Activated CD4-positive, alpha-beta T cell treated with anti-CD3 and anti-CD28 coated beads, Interleukin-2, amount 10 ng/mL, durations not matched to agents 7 days and 5 days (primary cell): ENCODE measurements around the gene MCRS1. TPM values are rescaled to one million over a fixed set of nuclear protein-coding genes. Genes with fewer than 3 reads are reported as not detected.
"Not testable (repeated sequence)": the region's sequence is repeated elsewhere in the genome, so short reads cannot be mapped to it uniquely, and the experiment has no call there.

ENCODE experiments used
- CTCF ChIA-PET: fragments of 350-600 bp; sonication (Branson Sonifier 250); formaldehyde crosslinking; loops from one replicate; lab custom pipeline; 2021; ENCODE audit warnings: antibody characterized with exemption; lab: Charles Lee
- POLR2A ChIA-PET: fragments of 350-600 bp; sonication (Branson Sonifier 250); formaldehyde crosslinking; loops from one replicate; lab custom pipeline; 2021; ENCODE audit warnings: antibody characterized with exemption; lab: Charles Lee
- DNase-seq: peaks from one replicate; pipeline ENCODE4 v3.0.0-alpha.2; 2020
- H3K27ac Mint-ChIP-seq: one replicate; pipeline ENCODE4 v1.8.0; 2021; ENCODE audit warnings: mild to moderate bottlenecking, moderate library complexity, mixed read lengths
- H3K27me3 Mint-ChIP-seq: one replicate; pipeline ENCODE4 v1.8.0; 2021; ENCODE audit warnings: mixed read lengths
- H3K36me3 Mint-ChIP-seq: one replicate; pipeline ENCODE4 v1.8.0; 2021; ENCODE audit warnings: low read depth, mixed read lengths
- H3K4me1 Mint-ChIP-seq: one replicate; pipeline ENCODE4 v1.8.0; 2021; ENCODE audit warnings: mixed read lengths
- H3K4me3 Mint-ChIP-seq: one replicate; pipeline ENCODE4 v1.8.0; 2021; ENCODE audit warnings: mild to moderate bottlenecking, moderate library complexity, mixed read lengths
- H3K9me3 Mint-ChIP-seq: one replicate; pipeline ENCODE4 v1.8.0; 2021; ENCODE audit warnings: mixed read lengths
- total RNA-seq, 2 experiments: library from RNA; stranded (reverse); gene quantifications; one replicate each; pipeline ENCODE4 v1.2.3, GENCODE V29; 2021

The MCRS1 gene
- total RNA-seq, 2 experiments from 2014 or later = 85.3 to 89.2 TPM

DNA sequence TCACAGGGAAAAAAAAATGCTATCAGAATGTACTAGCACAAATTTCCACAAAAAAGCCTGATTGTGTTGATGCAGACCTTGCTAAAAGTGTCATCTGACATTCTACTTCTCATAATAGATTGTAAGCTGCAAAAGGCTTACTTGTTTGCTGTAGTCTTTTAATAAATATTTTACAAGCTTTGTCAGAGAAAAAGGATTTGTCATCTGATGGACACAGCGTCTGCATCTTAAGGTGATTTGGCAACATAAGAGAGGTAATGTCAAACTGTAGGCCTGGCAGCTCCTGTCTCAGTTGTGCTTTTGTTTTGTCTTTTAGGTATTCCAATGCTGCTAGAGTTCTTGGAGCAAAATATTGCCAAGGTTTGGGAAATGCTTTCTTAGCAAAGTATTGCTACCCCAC lies 55.4 kb downstream of the MCRS1 start:
- ChIA-PET POLR2A (no interaction called here), CTCF (interaction anchor here (0.6 to 6.4 kb wide), 4 partner anchors 12 to 165 kb away, joined by 3 to 66 read pairs (median 19); partner anchors contain the start of gene DNAJC22)
- DNase-seq = no peak
- Mint-ChIP-seq H3K9me3 (no peaks in the 10 kb centered on the region), H3K36me3 (no peaks in the 10 kb centered on the region), H3K27me3 (no peaks in the 10 kb centered on the region), H3K27ac (no peak overlapping the region), H3K4me1 (no peaks in the 10 kb centered on the region), H3K4me3 (no peak overlapping the region)

DNA sequence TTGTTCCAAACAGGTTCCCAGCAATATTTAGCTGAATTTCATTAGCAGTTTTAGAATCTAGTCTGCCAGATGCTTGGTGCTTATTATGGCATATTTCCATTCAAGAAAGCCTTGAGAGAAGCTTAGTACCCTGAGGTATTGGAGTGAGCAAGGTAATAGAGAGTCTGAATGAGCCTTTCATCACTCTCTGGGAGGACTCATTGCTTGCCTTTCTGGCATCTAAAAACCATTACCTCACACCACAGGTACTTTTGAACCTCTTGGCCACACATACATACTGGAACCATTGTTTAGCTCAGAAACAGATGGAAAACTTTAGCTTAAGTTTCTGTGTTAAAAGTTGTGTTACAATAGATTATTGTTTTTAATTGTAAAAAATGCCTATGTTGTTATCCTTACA lies 56.5 kb downstream of the MCRS1 start:
- H3K27ac Mint-ChIP-seq = no peak overlapping the region

DNA sequence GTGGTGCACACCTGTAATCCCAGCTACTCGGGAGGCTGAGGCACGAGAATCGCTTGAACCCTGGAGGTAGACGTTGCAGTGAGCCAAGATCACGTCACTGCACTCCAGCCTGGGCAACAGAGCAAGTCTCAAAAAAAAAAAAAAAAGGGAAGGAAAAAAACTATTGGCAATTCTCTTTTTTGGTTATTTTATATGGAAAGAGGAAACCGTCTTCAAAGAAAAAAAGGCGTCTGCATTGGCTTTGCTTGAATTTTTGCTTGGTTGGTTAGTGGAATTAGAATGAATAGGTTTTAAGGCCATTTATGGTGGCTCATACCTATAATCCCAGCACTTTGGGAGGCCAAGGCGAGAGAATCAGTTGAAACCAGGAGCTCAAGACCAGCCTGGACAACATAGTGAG lies 58.3 kb downstream of the MCRS1 start:
- POLR2A ChIA-PET, H3K27ac Mint-ChIP-seq, H3K27me3 Mint-ChIP-seq, DNase-seq, H3K4me3 Mint-ChIP-seq, H3K9me3 Mint-ChIP-seq, H3K36me3 Mint-ChIP-seq, H3K4me1 Mint-ChIP-seq: not testable (repeated sequence)
- CTCF ChIA-PET = interaction anchor here (0.6 to 6.4 kb wide), 6 partner anchors 11 to 221 kb away, joined by 3 to 66 read pairs (median 6); partner anchors contain the start of genes DNAJC22 and SPATS2

More for the DNA sequence above, 56.5 kb downstream of the MCRS1 start:
- Mint-ChIP-seq H3K4me3 (no peak overlapping the region), H3K36me3 (no peaks in the 10 kb centered on the region), H3K4me1 (no peaks in the 10 kb centered on the region), H3K9me3 (no peaks in the 10 kb centered on the region), H3K27me3 (no peaks in the 10 kb centered on the region)
- POLR2A ChIA-PET = interaction anchor here (0.5 kb wide), 1 partner anchor 30 kb away, joined by 3 read pairs; no protein-coding TSS in a partner anchor
- no peak for DNase-seq
- CTCF ChIA-PET = interaction anchor here (0.6 to 6.4 kb wide), 7 partner anchors 59 to 214 kb away, joined by 3 to 66 read pairs (median 5); partner anchors contain the start of gene DNAJC22

Other genes starting within 250 kb of the MCRS1 start
- 100 to 1,000 TPM; 111 to 115 TPM for gene TROAP, start 244.9 kb downstream of the MCRS1 start, total RNA-seq
- not detected for gene C1QL4, start 231.0 kb downstream of the MCRS1 start, total RNA-seq
- not detected for gene DNAJC22, start 221.3 kb downstream of the MCRS1 start, total RNA-seq
- 10 to 100 TPM; 12.8 to 20.3 TPM for gene SPATS2, start 200.7 kb downstream of the MCRS1 start, total RNA-seq
- gene KCNH3, start 29.1 kb downstream of the MCRS1 start, total RNA-seq = 1 to 10 TPM; 1.9 to 2.3 TPM
- gene FAM186B, start 37.5 kb upstream of the MCRS1 start, total RNA-seq = under 1 TPM; 0.15 TPM
- gene PRPF40B, start 55.4 kb upstream of the MCRS1 start, total RNA-seq = 10 to 100 TPM; 11.6 to 11.7 TPM
- gene FMNL3, start 139.3 kb upstream of the MCRS1 start, total RNA-seq = 10 to 100 TPM; 37.4 to 38.2 TPM
- 100 to 1,000 TPM; 426 to 442 TPM for gene TMBIM6, start 173.4 kb upstream of the MCRS1 start, total RNA-seq